CD4-positive, alpha-beta T cell treated with Interferon gamma for 1 hour (primary cell): ENCODE measurements around the gene TMEM82.

Experiments
- DNase-seq: peaks from one replicate; pipeline ENCODE4 v3.0.0-alpha.2; 2020

TMEM82 gene

DNA sequence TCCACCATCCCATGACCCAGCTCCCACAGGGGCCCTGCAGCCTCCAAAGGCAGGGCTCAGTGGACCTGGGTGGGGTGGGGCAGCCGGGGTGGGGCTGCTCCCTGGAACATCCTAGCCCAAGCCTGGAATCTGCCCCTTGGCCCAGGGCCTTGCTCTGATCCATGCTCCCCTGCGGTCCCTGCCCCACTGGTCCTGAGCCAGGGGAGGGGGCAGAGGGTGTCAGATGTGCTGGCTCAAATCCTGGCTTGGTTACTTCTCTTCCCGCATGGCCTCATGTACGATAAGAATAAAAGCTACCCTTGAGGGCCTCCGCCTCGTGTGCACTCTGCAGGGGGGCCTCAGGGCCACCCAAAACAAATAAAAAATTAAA is 5.4 kb upstream of the TMEM82 start:
- DNase-seq: no peak

DNA sequence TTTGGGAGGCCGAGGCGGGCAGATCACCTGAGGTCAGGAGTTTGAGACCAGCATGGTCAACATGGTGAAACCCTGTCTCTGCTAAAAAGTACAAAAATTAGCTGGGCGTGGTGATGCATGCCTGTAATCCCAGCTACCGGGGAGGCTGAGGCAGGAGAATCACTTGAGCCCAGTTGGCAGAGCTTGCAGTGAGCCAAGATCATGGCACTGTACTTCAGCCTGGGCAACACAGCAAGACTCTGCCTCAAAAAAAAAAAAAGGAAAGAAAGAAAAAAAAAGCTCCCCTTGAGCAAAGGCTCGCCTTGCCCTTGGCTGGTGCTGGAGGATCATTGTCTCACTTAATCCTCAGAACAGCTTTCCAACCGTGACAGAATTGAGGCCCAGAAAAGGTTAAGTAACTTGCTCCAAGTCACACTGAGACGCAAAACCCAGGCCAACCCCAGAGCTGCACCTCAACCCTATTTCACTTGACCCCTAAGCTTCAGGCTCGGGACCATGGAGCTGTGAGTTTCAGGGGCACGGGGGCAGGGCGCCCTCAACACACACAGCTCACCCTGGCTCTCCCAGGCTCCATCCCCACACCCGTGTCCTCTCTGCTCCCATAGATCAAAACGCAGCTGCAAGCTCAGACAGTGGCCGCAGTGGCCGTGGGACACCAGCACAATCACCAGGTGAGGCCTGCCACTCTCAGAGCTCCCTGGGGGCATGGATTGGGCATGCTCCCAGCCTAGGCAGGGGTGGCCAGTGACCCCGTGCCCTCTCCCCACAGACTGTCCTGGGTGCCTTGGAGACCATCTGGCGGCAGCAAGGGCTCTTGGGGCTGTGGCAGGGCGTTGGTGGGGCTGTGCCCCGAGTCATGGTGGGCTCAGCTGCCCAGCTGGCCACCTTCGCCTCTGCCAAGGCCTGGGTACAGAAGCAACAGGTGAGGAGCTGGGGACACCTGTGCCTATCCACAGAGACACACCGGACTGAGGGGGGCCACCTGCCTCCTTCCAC is 4.7 kb upstream of the TMEM82 start:
- no peak for DNase-seq

GRCh38 chr1:15738416-15739113 is 3.7 kb upstream of the TMEM82 start:
- DNase-seq: no peak

DNA sequence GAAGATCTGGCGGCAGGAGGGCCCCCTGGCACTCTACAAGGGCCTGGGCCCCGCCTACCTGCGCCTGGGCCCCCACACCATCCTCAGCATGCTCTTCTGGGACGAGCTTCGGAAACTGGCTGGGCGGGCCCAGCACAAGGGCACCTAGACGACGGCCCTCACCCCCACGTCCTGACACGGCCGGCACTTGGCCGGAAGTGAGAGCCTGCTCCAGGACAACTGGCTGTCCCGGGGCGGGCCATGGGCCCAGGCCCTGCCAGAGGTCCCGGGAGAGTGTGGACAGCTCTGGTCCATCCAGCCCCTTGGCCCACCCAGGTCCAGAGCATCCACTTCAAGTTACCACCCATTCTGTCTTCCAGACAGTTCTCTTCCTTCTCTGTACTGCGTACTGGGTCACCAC is 3.0 kb upstream of the TMEM82 start:
- no peak for DNase-seq

DNA sequence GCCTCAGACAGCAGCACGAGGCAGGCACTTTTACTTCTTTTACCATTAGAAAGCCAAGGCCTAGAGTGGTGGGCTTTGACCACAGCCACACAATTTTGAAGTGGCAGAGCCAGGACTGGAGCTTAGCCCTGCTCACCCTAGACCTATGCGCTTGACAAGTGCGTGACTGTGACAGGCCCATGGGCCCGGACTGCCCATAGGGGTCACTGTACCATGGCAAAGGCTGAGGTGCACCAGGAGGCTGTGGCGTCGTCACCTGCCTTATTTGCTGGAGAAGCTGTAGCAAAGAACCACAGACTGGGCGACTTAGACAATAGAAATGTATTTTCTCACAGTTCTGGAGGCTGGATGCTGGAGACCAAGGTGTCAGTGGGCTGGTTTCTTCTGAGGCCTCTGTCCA is 2.6 kb upstream of the TMEM82 start:
- DNase-seq: no peak

DNA sequence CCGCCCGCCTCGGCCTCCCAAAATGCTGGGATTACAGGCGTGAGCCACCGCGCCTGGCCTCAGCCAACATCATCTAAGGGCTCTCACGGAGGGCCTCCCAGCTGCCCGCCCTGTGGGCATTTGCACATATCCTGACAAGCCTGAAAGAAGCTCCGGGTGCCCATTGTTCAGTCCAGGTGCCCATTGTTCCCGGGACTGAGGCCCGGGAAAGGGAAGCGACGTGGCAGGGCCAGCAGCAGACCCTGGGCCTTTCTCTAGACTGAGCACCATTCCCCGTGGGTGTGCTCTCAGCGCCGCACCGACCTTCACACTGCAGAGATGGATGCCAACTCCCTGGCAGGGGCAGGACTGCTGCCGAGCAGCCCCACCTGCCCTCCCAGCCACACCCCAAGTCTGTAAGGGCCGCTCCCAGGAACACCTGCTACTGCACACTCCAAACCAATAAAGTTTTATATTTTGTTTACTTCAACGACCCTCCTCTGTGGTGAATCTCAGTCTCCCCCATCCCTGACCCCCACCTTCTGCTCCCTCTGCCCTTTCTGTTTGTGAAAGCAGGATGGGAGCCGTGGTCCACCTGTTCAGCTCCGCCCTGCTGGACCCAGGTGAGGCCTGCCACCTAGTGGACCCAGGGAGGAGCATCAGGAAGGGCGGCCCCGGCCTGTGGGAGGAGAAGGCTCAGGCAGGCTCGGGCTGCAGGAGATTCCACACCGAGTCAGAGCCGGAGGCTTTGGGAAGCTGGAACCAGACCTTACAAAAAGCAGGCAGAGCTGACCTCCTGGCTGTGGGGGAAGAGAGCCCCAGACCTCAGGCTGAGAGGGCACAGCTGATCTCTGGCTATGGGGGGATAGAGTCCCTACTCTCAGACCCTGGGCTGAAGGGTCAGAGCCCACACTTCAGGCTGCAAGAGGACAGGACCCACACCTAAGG is 1.1 kb upstream of the TMEM82 start:
- peak; percentile 57 for DNase-seq

- no peak for DNase-seq
Observed at GRCh38 chr1:15744122-15744679, 1.9 kb downstream of the TMEM82 start.

DNA sequence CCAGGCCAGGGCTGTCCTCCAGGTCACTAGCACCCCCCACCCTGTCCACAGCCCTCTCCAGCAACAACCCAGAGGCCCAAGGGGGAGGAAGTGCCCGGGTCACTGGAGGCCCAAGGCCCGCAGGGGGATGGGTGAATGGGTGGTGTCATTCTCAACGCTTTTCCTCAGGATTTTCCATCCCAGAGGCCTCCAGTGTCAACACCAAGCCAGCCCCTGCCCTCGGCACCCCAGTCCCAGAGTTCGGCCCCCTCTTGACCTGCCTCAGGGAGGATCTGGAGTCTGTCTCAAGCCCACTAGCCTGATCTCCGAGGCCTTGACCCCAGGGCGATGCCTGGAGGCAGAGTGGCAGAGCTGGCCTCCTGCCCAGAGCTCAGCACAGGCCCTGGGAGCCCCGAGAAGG is 5.1 kb downstream of the TMEM82 start:
- no peak for DNase-seq

- no peak for DNase-seq
Observed at GRCh38 chr1:15748264-15748663, 6.0 kb downstream of the TMEM82 start.

- DNase-seq: no peak
Observed at GRCh38 chr1:15748690-15749398, 6.5 kb downstream of the TMEM82 start.

DNA sequence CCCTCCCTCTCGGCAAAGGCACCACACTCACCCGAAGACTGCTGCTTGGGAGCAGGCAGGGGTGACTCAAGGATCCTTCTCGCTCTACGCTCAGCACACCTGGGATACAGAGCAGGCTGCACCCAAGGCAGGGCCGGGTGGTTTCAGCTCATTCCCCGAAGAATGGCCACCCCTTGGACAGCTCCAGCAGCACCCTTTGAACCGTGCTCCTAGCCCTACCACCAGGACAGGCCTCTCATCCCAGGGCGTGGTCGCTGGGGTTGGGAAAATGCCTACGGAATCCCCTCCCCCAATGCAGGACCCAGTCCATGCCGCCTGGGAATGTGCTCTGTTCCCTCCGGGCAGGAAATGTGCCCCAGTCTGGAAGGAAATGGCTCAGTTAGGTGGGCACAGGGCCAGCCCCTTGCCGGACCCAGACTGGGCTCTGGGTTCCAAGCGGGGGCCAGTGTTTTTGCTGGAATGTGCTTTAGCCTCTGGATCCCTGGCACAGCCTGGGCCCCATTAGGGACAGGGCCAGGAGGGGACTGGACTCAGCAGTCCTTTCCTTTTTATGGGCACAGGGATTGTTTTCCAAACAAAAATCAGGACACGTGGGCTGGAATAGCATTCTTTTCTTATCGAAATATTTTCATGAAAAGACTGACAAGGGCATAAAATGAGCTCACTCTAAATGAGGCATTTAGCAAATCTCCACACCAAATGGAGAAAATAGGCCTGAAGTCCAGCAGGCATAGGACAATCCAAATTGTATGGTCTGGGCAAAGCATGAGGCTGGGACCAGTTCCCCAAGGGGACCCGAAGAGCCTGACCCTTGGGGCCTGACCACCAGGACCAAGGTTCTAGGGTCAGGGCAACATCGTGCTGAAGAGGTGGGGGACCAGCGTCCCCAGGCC is 7.3 kb downstream of the TMEM82 start:
- DNase-seq: no peak

GRCh38 chr1:15750924-15751323 is 8.6 kb downstream of the TMEM82 start:
- DNase-seq: no peak

- no peak for DNase-seq
Observed at GRCh38 chr1:15751717-15752116, 9.4 kb downstream of the TMEM82 start.

DNA sequence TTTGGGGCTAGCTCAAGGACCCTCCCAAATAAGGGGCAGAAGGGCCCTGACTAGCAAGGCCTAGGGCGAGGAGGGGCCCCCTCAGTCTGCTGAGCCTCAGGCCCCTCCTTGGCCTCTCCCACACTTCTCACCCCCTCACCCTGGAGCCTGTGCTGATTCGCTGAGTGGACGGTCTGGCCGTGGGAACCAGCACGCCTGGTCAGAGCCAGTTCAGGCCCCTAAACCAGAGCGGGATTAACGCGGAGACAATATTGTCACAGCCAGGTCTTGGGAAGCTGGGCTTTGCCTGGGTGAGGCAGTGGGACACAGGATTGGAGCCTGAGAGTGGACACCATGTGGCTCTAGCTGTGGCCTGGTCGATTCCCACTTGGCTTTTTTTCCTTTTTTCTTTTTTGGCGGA is 11.5 kb downstream of the TMEM82 start:
- DNase-seq: no peak

- DNase-seq: no peak
Observed at GRCh38 chr1:15755021-15755645, 12.8 kb downstream of the TMEM82 start.

- no peak for DNase-seq
Observed at GRCh38 chr1:15755646-15756040, 13.3 kb downstream of the TMEM82 start.

- no peak for DNase-seq
Observed at GRCh38 chr1:15756143-15757015, 14.1 kb downstream of the TMEM82 start.

- DNase-seq: no peak
Observed at GRCh38 chr1:15757016-15757543, 14.8 kb downstream of the TMEM82 start.
